Trophoblast cell (in vitro differentiated cells and primary cell): ENCODE data around the gene GNA12.

Experiments used
- DNase-seq, 2 donors: peaks; one replicate each; pipeline ENCODE4 v3.0.0-alpha.2; 2016
- H2AFZ ChIP-seq: 2 replicates; pipeline ENCODE4 v1.6.1; 2013; ENCODE audit warnings: low read length, moderate library complexity, mild to moderate bottlenecking; ENCODE audit not compliant: insufficient read depth, poor library complexity
- H2AK5ac ChIP-seq: 2 replicates; pipeline ENCODE4 v1.6.1; 2013; ENCODE audit warnings: mild to moderate bottlenecking, low read length
- H2BK120ac ChIP-seq: 2 replicates; pipeline ENCODE4 v1.6.1; 2013; ENCODE audit warnings: low read length, mild to moderate bottlenecking, moderate library complexity; ENCODE audit not compliant: insufficient read depth, poor library complexity
- H2BK12ac ChIP-seq: 2 replicates; pipeline ENCODE4 v1.6.1; 2013; ENCODE audit warnings: mild to moderate bottlenecking, low read length, moderate library complexity
- H2BK5ac ChIP-seq: 2 replicates; pipeline ENCODE4 v1.6.1; 2013; ENCODE audit warnings: low read length, low read depth, moderate library complexity, mild to moderate bottlenecking; ENCODE audit not compliant: poor library complexity
- H3K14ac ChIP-seq: 2 replicates; pipeline ENCODE4 v1.6.1; 2013; ENCODE audit warnings: mild to moderate bottlenecking, low read length
- H3K18ac ChIP-seq: 2 replicates; pipeline ENCODE4 v1.6.1; 2013; ENCODE audit warnings: mild to moderate bottlenecking, low read length
- H3K23ac ChIP-seq: 2 replicates; pipeline ENCODE4 v1.6.1; 2013; ENCODE audit warnings: low read length
- H3K27ac ChIP-seq: 2 replicates; pipeline ENCODE4 v1.5.1; 2013; ENCODE audit warnings: low read depth, mild to moderate bottlenecking, inconsistent platforms, low read length, moderate library complexity
- H3K27me3 ChIP-seq: 2 replicates; pipeline ENCODE4 v1.6.1; 2013; ENCODE audit warnings: inconsistent platforms, mild to moderate bottlenecking, low read length, moderate library complexity; ENCODE audit not compliant: insufficient read depth
- H3K36me3 ChIP-seq, 2 experiments: 1 replicate in 1 of 2; 2 replicates in 1 of 2; pipeline ENCODE4 v1.6.1; 2013; ENCODE audit warnings: low read length in 2 of 2, mild to moderate bottlenecking in 2 of 2, moderate library complexity in 1 of 2; ENCODE audit not compliant: insufficient read depth in 2 of 2, control insufficient read depth in 1 of 2
- H3K4ac ChIP-seq: 2 replicates; pipeline ENCODE4 v1.6.1; 2013; ENCODE audit warnings: low read depth, mild to moderate bottlenecking, low read length, moderate library complexity
- H3K4me1 ChIP-seq, 2 experiments: 1 replicate in 1 of 2; 2 replicates in 1 of 2; pipeline ENCODE4 v1.6.1; 2013; ENCODE audit warnings: low read length in 2 of 2, mild to moderate bottlenecking in 2 of 2, moderate library complexity in 1 of 2; ENCODE audit not compliant: insufficient read depth in 2 of 2, control insufficient read depth in 1 of 2
- H3K4me2 ChIP-seq: 2 replicates; pipeline ENCODE4 v1.6.1; 2013; ENCODE audit warnings: inconsistent platforms, mild to moderate bottlenecking, low read length, moderate library complexity
- H3K4me3 ChIP-seq: 2 replicates; pipeline ENCODE4 v1.5.1; 2013; ENCODE audit warnings: mild to moderate bottlenecking, low read depth, low read length, inconsistent platforms
- H3K79me1 ChIP-seq: one replicate; pipeline ENCODE4 v1.6.1; 2013; ENCODE audit warnings: low read length
- H3K79me2 ChIP-seq: 2 replicates; pipeline ENCODE4 v1.6.1; 2013; ENCODE audit warnings: low read length, mild to moderate bottlenecking; ENCODE audit not compliant: control insufficient read depth, insufficient read depth, poor library complexity
- H3K9ac ChIP-seq: 2 replicates; pipeline ENCODE4 v1.6.1; 2013; ENCODE audit warnings: mild to moderate bottlenecking, low read length
- H3K9me3 ChIP-seq: 2 replicates; pipeline ENCODE4 v1.6.1; 2013; ENCODE audit warnings: low read depth, mild to moderate bottlenecking, control low read depth, inconsistent platforms, low read length; ENCODE audit not compliant: insufficient read depth
- H4K12ac ChIP-seq: 2 replicates; pipeline ENCODE4 v1.6.1; 2013; ENCODE audit warnings: low read depth, mild to moderate bottlenecking, low read length, moderate library complexity
- H4K8ac ChIP-seq: 2 replicates; pipeline ENCODE4 v1.6.1; 2013; ENCODE audit warnings: low read depth, mild to moderate bottlenecking, low read length, moderate library complexity
- H4K91ac ChIP-seq: one replicate; pipeline ENCODE4 v1.6.1; 2013; ENCODE audit warnings: low read depth, mild to moderate bottlenecking, low read length, moderate library complexity
- WGBS: extraction: QIAGEN DNeasy Blood & Tissue Kit; methylation state at CpG from one replicate; pipeline ENCODE4 v1.1.7; 2013; ENCODE audit warnings: missing lambda C conversion rate; ENCODE audit not compliant: insufficient read length, insufficient coverage; ENCODE audit errors: extremely low coverage; 5-methylcytosine and 5-hydroxymethylcytosine counted together

The GNA12 gene

GRCh38 chr7:2878306-2878705, 34.2 kb upstream of the GNA12 start:
- Histone ChIP-seq H4K12ac (no peak overlapping the region), H4K91ac (no peak overlapping the region), H2BK12ac (no peak overlapping the region), H2AFZ (no peak overlapping the region), H3K4me2 (no peak overlapping the region), H3K36me3 (no peaks in the 10 kb centered on the region), H3K4ac (no peak overlapping the region), H3K9ac (no peak overlapping the region), H3K27me3 (no peaks in the 10 kb centered on the region), H3K27ac (no peak overlapping the region), H3K9me3 (peaks cover 10% of the 10 kb centered on the region), H2AK5ac (no peak overlapping the region), H3K4me3 (no peak overlapping the region), H3K79me2 (no peaks in the 10 kb centered on the region), H3K18ac (no peak overlapping the region), H3K14ac (no peak overlapping the region), H3K79me1 (peaks cover 2% of the 10 kb centered on the region), H3K4me1 (no peaks in the 10 kb centered on the region), H3K23ac (no peak overlapping the region), H2BK120ac (no peak overlapping the region), H4K8ac (no peak overlapping the region), H2BK5ac (no peak overlapping the region)
- DNase-seq, result no peak
- no CpG with 5 or more reads among the region's 3 CpGs for WGBS

GRCh38 chr7:2876031-2876731, 32.1 kb upstream of the GNA12 start:
- Histone ChIP-seq H3K4me2 (no peak overlapping the region), H3K4ac (no peak overlapping the region), H3K79me2 (no peaks in the 10 kb centered on the region), H3K18ac (no peak overlapping the region), H3K23ac (no peak overlapping the region), H2BK120ac (no peak overlapping the region), H3K4me3 (no peak overlapping the region), H3K14ac (no peak overlapping the region), H2BK5ac (no peak overlapping the region), H3K9me3 (peaks cover 10% of the 10 kb centered on the region), H3K4me1 (no peaks in the 10 kb centered on the region), H2BK12ac (no peak overlapping the region), H2AK5ac (no peak overlapping the region), H3K27me3 (no peaks in the 10 kb centered on the region), H3K27ac (no peak overlapping the region), H3K9ac (no peak overlapping the region), H3K36me3 (no peaks in the 10 kb centered on the region), H4K91ac (no peak overlapping the region), H3K79me1 (peaks cover 6% of the 10 kb centered on the region), H4K12ac (no peak overlapping the region), H2AFZ (no peak overlapping the region), H4K8ac (no peak overlapping the region)
- WGBS, result no CpG with 5 or more reads among the region's 24 CpGs
- DNase-seq, result peak; percentile 90 to 91

GRCh38 chr7:2873686-2874551, 29.8 kb upstream of the GNA12 start:
- Histone ChIP-seq H3K4me2 (no peak overlapping the region), H3K23ac (no peak overlapping the region), H3K4me3 (no peak overlapping the region), H3K9me3 (no peaks in the 10 kb centered on the region), H3K4me1 (peaks cover 0 to 4% of the 10 kb centered on the region in 2 experiments), H4K8ac (no peak overlapping the region), H3K36me3 (no peaks in the 10 kb centered on the region), H2BK120ac (no peak overlapping the region), H3K18ac (no peak overlapping the region), H3K79me1 (peaks cover 6% of the 10 kb centered on the region), H2BK12ac (no peak overlapping the region), H3K27me3 (no peaks in the 10 kb centered on the region), H4K91ac (no peak overlapping the region), H2AFZ (no peak overlapping the region), H3K14ac (no peak overlapping the region), H4K12ac (peak overlapping the region; percentile 38), H2AK5ac (no peak overlapping the region), H3K79me2 (no peaks in the 10 kb centered on the region), H3K9ac (no peak overlapping the region), H2BK5ac (peak overlapping the region; percentile 70), H3K4ac (no peak overlapping the region), H3K27ac (no peak overlapping the region)
- WGBS, result no CpG with 5 or more reads among the region's 7 CpGs
- DNase-seq, result peak; percentile 33 to 64

GRCh38 chr7:2873146-2873545, 29.0 kb upstream of the GNA12 start:
- no peak overlapping the region for H2AFZ ChIP-seq
- H4K12ac ChIP-seq, result peak overlapping the region; percentile 38
- no peak overlapping the region for H4K8ac ChIP-seq
- H2BK12ac ChIP-seq, result no peak overlapping the region
- peaks cover 0 to 4% of the 10 kb centered on the region in 2 experiments for H3K4me1 ChIP-seq
- no peak overlapping the region for H3K9ac ChIP-seq
- no peaks in the 10 kb centered on the region for H3K79me2 ChIP-seq
- H2AK5ac ChIP-seq, result no peak overlapping the region
- H3K9me3 ChIP-seq, result no peaks in the 10 kb centered on the region
- no peak for DNase-seq
- no peak overlapping the region for H2BK5ac ChIP-seq
- H3K23ac ChIP-seq, result no peak overlapping the region
- no peak overlapping the region for H3K27ac ChIP-seq
- H3K27me3 ChIP-seq, result no peaks in the 10 kb centered on the region
- no peaks in the 10 kb centered on the region for H3K36me3 ChIP-seq
- H3K79me1 ChIP-seq, result peaks cover 6% of the 10 kb centered on the region
- H3K4ac ChIP-seq, result no peak overlapping the region
- no peak overlapping the region for H4K91ac ChIP-seq
- no peak overlapping the region for H3K18ac ChIP-seq
- no peak overlapping the region for H3K4me2 ChIP-seq
- H3K4me3 ChIP-seq, result no peak overlapping the region
- H3K14ac ChIP-seq, result no peak overlapping the region
- H2BK120ac ChIP-seq, result no peak overlapping the region
- WGBS, result no CpG with 5 or more reads among the region's 10 CpGs
